ENCODE data around the gene EPN1.

EPN1 gene

DNA sequence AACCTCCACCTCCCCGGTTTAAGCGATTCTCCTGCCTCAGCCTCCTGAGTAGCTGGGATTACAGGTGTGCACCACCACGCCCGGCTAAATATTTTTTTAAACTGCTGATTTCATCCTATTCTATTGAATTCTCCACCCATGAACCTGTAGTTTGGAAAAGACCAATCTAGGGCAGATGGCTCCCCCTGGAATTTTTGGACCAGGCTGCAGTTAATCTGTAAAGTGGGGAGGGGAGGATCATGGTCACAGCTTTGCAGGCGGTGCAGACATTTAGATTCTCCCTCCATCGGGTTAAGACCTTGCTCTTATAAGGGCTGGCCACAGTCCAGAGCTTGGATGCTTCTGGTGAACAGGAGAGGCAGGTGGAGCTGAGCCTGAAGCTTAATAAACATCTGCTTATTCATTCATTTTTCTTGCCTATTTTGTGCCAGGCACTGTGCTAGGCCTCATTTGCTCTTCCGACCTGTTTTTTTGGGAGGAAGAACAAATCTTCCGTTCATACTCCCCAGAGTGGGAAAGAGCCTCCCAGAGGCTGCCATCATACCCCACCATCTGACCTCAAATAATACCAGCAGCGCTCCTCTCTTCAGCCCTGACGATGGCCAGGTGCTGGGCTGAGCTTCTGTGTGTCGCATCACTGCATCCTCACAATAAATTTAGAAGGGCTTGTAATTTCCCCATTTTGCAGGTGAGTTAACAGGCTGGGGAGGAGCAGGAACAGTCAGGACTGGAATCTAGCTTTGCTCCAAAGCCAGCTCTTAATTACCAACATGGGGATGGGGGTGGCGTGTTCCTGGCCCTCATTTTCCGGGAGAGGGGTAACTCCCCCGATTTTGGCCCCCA lies 27.9 kb upstream of the EPN1 start:
- FAIRE-seq = no peak

DNA sequence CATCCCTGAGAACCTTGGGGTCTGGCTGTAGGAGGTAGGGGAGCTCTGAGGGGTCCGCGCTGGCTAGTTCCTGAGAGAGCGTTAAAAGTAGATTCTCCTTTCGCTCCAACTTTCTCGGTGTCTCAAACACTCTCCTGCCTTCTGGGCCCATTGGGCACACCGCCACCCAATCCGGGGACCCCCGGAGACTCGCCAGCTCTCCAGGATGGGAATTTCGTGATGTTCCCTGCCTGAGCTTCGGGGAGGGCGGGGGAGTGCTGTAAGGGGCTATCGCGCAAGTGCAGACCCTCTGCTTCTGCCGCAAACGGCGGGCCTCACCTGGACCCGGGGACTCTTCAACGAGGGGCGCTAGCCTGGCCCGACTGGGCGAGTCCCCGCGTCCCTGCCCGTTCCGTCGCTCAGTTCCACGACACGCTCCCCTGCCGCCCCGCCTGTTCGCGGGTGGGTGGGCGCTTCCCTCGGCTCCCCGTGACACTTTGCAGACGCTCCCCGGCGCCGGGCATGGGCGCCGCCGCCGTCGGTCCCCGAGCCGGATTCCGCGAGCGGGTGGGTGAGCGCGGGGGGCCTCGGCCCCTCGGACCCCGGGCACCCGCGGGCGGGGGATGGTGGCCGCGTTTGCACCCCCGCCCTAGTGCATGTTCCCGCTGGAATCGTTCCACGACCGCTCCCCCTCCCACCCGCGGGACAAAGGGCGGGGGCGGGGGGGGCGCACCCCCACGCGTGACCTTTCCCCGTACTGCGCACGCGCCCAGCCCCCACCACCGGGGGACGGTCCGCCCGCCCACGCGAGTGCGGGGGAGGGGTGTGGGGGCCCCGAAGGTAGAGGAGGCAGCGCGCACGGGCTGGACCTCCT lies 27.1 kb upstream of the EPN1 start, which contains the start of gene CCDC106:
Gene CCDC106, plus strand, starts transcription at position 481 of the 853 bp plus-strand sequence. CDS start 835 bp downstream, outside the sequence.
- FAIRE-seq = no peak

DNA sequence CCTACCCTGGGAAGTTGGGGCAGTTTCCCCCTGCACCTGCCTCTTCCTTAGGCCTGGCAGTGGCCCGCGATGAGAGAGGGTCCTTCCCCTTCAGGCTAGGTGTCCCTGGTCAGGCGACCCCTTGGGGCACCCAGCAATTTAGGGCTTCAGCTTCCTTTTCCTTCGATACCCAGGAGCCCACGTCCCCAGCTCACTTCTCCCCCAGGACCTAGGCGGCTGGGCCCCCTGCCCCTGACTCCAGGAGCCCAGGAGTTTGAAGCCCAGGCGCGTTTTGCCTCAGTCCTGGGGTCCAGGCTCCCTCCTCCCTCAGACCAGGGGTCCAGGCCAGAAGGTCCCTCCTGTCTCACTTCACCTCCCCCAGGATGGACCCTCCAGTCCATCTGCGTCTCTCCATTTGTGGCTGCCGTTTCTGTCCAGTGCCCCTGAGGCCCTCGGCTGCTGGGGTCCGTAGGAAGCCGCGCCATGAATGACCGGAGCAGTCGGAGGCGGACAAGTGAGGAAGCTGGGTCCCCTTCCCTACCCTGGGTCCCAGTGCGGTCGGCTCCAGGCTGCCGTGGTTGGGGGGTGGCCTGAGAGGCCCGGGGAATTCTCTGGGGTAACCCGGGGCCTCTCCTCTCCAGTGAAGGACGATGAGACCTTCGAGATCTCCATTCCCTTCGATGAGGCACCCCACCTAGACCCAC lies 26.3 kb upstream of the EPN1 start:
- FAIRE-seq = no peak

DNA sequence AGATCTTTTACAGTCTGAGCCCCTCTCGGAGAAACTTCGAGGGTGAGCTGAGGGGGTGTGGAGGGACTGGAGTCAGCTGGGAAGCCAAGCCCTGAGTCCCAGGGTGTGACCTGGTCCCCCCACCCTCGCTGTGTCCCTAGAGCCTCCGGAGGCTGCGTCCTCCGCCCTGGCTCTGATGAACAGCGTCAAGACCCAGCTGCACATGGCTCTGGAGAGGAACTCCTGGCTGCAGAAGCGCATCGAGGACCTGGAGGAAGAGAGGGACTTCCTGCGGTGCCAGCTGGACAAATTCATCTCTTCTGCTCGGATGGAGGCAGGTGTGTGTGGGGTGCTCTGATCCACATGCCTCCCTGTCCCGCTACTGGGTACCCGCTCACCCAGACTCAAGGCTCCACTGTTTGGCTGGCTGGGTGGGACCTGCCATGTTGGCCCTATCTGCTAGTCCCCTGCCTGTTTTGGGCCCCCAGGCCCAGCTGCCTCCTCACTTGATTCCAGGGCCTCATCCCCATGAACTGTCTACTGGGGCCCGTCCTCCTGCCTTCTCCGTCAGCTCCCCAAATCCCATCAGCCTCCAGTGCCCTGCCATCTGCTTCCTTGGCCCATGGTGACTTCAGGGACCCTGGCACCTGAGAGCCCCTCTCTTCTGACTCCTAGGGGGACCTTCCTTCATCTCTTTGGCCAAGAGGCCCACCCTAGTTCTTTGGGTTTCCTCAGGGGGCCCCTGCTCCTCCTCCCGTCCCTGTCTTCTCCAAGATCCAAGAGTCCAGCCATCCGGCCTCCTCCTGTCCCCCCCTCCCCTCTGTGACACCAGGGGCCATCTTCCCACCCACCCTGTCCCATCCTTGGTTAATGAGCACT lies 25.5 kb upstream of the EPN1 start:
- FAIRE-seq = no peak

DNA sequence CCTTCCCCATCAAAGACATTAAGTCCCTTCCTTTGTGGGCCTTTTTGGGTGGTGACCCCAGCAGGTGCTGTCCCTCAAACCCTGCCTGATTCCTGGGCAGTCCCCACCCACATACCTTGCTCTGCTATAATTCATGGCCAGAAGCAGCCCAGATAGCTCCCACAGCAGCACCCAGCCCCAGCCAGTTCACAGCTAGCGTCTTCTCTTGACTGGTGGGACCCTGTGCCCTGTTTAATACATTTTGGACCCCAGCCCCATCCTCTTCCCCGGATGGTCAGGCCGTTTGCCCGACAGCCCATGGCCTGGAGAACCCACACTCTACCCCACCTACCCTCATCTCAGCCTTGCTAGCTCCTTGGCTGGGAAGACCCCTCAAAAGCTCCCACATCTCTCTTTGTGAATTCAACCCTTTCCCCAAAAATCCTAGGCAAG lies 24.9 kb upstream of the EPN1 start:
- no peak for FAIRE-seq

DNA sequence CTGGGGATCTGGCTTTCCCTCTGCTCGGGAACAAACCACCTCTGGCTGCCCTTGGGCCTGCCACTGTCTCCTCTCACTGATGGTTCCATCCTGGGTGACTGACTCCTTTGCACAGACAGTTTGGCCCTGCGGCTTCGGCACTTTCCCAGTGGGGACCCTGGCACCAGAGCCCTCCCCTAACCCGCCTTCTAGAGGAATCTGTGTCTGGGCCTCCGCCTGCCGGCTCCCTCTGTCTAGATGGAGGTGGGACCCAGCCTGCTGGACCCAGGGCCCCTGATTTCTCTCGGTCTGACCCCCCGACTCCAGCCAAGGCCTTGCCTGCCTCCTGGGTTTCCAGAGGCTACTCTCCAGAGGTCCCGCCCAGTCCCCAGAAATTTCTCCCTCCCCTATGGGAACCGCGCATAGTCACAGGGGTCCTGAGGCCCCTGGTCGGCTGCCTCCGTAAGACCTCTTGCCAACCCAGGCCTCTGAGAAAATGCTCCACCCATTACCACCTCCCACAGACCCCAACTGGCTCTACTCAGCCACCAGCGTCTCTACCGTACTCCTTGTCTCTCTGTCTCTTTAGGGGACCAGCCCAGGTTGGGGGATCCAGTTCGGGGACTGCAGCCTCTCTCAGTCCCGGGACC lies 24.3 kb upstream of the EPN1 start:
- FAIRE-seq = no peak

DNA sequence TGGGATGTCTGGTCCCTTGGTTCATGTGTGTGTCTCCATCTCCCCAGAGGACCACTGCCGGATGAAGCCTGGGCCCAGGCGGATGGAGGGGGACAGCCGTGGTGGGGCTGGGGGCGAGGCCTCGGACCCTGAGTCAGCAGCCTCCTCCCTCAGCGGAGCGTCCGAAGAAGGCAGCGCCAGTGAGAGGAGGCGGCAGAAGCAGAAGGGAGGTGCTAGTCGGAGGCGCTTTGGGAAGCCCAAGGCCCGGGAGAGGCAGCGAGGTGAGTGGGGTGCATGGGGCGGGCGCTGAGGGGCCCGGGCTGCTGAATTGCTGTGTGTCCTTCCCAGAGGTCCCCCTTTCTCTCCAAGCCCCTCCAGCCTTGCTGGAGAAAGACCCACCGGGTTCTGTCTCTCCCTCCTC lies 23.8 kb upstream of the EPN1 start:
- FAIRE-seq = no peak

DNA sequence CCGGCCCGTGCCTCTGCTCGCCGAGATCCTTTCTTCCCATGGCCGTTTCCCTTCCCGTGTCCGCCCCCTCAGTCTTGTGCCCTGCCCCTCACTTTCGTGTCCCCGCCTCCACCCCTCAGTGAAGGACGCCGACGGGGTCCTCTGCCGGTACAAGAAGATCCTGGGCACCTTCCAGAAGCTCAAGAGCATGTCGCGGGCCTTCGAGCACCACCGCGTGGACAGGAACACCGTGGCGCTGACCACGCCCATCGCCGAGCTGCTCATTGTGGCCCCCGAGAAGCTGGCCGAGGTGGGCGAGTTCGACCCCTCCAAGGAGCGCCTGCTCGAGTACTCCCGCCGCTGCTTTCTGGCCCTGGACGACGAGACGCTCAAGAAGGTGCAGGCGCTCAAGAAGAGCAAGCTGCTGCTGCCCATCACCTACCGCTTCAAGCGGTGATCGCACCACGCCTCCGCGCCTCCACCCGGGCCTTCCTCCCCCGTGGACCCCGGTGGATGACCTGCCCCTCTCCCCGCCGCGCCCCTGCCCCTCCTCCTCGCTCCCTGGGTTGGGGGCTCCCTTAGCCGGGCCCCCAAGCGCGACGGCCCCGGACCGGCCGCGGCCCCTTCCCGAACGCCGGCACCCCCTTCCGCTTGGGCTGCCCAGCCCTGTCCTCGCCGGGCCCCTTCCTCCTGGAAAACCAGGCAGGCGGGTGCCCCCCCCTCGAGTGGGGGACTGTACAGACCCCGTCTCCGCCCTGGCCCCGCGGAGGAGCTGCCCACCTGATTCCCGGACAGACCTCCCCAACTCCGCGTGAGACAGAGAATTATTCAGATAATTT lies 22.5 kb upstream of the EPN1 start:
- no peak for FAIRE-seq

DNA sequence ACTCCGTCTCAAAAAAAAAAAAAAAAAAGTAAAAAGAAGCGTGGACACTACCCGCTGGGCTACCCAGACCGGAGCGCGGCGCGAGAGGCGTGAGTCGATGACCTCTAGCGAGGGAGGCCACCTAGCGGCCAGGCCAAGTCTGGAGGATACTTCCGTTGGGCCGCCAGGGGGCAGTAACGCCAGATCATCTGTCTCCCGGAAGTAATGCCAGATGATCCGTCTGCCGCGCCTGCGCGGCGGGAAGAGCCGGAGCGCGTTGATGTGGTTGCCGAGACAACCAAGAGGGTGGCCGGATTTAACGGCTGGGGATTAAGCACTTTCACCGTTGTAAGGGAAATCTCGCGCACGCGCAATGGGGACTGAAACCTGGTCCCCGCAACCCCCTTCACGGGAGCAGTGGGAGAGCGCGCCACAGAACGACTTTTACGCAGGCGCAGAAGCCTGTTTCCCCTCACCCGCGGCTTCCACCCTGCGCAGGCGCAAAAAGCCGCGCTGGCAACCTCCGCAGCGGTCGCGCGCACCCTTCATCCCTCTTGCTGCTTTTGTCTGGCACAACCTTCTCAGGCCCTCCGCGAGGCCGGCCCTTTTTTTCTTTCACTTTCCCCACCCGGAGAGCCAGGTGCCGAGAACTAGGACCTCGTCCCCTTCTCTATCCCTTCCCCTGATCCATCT lies 21.2 kb upstream of the EPN1 start:
- FAIRE-seq = no peak

DNA sequence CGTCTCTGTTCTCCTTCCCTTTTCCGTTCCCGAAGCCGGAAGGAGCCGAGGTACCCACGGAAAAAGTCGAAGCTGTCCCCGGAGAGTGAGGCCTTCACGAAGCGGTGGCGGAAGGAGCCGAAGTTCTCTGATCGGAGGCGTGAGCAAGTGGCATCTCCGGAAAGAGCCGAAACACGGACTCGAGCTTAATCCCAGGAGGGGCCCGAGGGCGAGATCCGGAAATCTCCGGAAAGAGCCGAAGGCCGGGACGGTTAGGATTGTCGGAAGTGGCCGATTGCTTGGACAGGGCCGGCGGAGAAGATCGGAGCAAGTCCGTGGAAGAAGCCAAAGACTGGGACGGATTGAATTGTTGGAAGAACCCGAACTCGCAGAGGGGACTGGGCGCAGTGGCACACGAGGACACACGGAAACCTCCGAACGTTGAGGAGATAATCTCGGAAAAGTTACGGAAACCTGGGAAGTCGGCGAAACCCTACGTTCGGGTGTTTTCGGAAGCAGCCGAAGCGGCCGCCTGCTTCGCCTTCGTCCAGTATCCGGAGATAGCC lies 20.6 kb upstream of the EPN1 start:
- FAIRE-seq = peak; percentile 97

DNA sequence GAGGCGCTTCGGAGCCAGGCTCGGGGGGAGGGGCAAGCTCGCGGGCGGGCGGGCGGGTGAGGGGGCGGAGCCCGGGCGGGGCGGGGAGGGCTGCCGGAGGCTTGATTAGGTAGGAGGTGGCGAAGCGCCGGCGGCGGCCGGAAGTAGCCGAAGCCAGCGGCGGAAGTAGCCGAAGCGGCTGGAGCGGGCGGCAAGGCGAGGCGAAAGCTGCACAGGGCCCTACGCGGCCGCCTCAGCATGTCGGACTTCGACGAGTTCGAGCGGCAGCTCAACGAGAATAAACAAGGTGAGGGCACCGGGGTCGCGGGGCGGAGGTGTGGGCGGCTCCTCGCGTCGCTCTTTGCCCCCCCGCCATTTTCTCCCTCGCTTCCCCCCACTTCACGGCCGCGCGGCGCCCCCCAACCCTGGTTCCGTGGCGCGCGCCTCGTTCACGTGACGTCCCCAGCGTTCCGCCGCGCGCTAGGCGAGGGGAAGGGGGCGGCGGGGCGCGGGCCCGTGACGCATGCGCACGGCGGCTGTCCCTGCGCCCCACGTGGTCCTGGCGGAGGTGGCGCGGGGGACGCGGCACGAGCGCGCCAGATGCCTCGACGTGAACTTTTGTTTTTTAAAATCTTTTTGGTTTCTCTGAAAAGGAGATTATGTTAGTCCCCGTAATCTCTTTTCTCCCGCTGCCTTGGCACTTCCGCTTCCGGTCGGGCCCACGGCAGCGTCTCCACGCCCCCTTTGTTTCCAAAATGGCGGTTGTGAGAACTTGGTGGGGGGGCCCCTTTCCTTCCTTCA lies 20.0 kb upstream of the EPN1 start, which contains the start of gene U2AF2:
Gene U2AF2, plus strand, starts transcription at position 168 of the 780 bp plus-strand sequence. Its CDS starts 70 bp downstream, at position 238.
- FAIRE-seq = no peak

DNA sequence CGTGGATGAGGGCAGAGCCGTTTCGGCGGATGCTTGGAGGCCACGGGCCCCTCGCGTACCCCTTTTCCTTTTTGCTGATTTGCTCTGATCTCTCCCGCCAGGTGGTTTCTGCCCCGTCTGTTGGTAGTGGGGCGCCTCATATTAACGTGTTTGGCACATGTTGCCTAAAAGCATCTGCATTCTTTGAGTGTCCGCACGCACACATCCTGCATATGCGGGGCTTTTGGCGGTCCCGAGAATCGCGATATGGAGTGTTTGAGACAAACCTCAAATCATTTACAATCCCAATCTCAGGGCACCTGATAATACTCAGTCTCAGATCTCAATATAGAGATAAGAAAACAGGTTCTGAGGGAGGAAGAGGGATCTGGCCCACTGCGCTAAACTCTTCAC lies 19.4 kb upstream of the EPN1 start:
- FAIRE-seq = no peak

DNA sequence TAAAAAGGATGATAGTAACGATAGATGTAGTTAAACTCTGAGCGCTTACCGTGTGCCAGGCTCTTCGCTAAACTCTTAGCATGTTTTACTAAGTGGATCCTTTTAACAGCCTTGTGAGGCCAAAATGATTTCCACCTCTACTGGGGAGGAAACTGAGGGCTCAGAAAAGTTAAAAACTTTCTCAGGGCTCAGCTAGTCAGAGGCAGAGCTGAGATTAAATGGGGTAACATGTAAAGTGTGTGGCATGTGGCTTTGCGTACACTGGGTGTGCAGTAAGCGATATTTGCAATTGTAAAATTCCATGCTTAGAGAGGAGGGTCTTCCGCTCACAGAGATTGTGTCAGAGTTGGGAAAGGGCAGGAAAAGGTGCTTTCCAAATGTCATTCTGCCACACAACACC lies 18.5 kb upstream of the EPN1 start:
- no peak for FAIRE-seq

DNA sequence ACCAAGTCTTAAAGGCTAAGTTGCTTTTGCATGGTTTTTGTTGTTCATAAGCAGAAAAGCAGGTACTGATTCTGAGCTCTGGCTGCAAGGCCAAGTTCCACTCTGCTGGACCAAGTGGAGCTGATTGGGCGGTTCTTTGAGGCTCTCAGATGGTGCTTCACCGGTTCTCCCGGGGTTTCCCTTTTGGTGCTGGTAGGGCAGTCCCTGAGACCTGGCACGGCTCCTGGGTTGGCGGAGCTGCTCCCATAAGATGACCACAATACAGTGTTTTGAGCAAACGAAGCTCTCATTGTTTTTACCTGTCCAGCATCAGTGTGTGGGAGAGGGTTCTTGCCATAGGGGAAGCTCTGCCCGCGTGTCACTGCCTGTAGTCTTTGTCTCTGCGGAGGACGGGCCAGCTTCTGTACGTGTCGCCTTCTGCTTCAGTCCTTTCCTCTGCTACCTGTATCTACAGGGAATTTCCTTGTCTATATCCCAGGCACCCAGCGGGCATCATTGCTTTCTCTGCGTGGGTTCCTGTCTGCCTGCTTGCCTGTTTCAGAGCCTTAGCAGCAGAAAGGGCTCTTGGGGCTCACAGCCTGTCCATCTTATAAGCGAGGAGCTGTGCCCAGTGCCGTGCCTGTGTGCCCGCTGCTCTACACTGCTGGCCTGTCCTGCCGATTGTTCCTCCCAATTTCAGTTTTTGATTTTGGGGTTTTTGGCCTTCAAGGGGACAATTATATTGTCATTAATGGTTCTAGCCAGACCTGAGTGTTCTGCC lies 17.9 kb upstream of the EPN1 start:
- no peak for FAIRE-seq

DNA sequence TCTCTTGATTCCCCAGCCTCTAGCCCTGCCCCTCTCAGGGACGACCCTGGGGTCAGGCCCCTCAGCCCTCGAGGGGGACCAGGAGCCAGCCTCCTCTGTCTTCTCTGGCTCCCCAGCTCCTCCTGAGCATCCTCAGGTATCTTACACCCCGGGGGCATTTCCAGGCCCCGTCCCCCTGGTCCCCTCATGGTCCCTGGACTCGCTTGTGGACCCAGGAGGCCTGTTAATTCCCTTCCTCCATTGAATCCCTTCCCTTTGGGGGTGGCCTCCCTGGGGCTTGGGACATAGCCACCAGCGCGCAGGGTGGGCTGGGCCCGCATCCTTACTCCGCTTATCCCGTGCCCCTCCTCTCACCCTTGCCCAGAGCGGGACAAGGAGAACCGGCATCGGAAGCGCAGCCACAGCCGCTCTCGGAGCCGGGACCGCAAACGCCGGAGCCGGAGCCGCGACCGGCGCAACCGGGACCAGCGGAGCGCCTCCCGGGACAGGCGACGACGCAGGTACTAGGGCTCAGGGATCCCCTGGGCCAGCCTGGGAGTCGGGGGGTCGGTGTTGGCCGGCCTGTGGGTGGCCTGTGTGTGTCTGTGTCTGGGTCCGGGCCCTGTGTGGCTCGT lies 16.1 kb upstream of the EPN1 start:
- no peak for FAIRE-seq

DNA sequence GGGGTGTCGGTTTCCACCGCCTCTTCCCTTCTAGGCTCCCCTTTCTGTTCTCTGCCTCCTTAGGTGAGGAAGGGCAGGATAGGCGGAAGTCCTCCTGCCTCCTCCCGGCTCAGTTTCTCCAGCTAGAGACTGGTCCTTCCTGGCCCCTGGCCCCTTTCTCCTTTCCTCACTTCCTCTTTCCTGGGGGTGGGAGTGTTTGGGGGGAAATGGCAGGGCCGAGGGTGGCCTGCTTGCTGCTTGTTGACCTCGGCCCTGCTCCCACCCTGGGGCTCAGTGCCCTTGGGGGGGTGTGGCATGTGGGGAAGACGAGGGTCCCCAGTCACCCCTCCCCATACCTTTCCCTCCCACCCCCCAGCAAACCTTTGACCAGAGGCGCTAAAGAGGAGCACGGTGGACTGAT lies 15.2 kb upstream of the EPN1 start:
- no peak for FAIRE-seq

DNA sequence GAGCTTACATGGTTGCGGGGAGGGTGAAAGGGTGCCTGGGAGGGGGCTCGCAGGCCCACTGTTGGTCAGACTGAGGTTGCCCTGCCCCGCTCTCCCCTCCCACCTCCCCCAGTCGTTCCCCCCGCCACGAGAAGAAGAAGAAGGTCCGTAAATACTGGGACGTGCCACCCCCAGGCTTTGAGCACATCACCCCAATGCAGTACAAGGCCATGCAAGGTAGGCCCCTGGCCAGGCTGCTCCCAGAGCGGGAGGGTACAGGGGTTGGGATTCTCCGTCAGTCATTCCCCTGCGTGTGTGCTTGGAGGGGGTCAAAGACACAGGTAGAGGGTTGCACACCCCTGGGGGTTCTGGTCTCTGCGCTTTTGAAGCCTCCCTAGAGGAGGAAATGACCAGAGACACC lies 14.6 kb upstream of the EPN1 start:
- no peak for FAIRE-seq

DNA sequence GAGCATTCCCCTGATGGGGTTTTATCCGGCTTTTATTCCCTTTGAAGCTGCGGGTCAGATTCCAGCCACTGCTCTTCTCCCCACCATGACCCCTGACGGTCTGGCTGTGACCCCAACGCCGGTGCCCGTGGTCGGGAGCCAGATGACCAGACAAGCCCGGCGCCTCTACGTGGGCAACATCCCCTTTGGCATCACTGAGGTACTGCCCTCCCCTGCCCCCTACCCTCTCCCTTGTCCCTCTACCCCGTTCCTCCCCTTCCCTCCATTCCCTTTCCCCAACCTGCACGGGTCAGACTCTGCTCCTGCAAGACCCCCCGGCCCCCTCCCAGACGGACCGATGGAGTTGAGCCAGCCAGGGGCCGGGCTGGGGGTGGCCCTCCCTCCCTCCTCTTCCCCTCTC lies 14.0 kb upstream of the EPN1 start:
- no peak for FAIRE-seq
